HEK293 (cell line): ENCODE data around the gene CHST3.

Source experiments
- FEZF1 ChIP-seq: fragments of 450-650 bp; formaldehyde crosslinking; IDR thresholded peaks from 2 replicates; pipeline ENCODE4 v1.5.1; 2016; ENCODE audit warnings: missing biosample characterization, missing genetic modification characterization
- GLIS1 ChIP-seq: fragments of 450-650 bp; formaldehyde crosslinking; IDR thresholded peaks from 2 replicates; pipeline ENCODE4 v1.5.1; 2016; ENCODE audit warnings: missing biosample characterization, missing genetic modification characterization
- KLF1 ChIP-seq: fragments of 450-650 bp; formaldehyde crosslinking; IDR thresholded peaks from 2 replicates; pipeline ENCODE4 v1.5.1; 2016; ENCODE audit warnings: missing biosample characterization, missing genetic modification characterization
- MEIS1 ChIP-seq: sonication (generic); formaldehyde crosslinking; IDR thresholded peaks from 2 replicates; pipeline ENCODE4 v1.8.1; 2022; ENCODE audit warnings: missing genetic modification reagents, mild to moderate bottlenecking, borderline replicate concordance
- OVOL3 ChIP-seq: fragments of 450-650 bp; formaldehyde crosslinking; IDR thresholded peaks from 2 replicates; pipeline ENCODE4 v1.5.1; 2016; ENCODE audit warnings: missing biosample characterization, missing genetic modification characterization
- SCRT2 ChIP-seq: fragments of 450-650 bp; formaldehyde crosslinking; IDR thresholded peaks from 2 replicates; pipeline ENCODE4 v1.5.1; 2016; ENCODE audit warnings: missing biosample characterization, missing genetic modification characterization
- TRIM28 ChIP-seq: IDR thresholded peaks from 2 replicates; pipeline ENCODE4 v1.6.1; 2011; ENCODE audit warnings: low read length, control low read depth, borderline replicate concordance
- ZBTB21 ChIP-seq: fragments of 450-650 bp; formaldehyde crosslinking; IDR thresholded peaks from 2 replicates; pipeline ENCODE4 v1.5.1; 2017; ENCODE audit warnings: missing biosample characterization, missing genetic modification characterization
- ZNF112 ChIP-seq: fragments of 450-650 bp; formaldehyde crosslinking; IDR thresholded peaks from 2 replicates; pipeline ENCODE4 v1.5.0; 2017; ENCODE audit warnings: missing biosample characterization, missing genetic modification characterization
- ZNF114 ChIP-seq: fragments of 450-650 bp; formaldehyde crosslinking; IDR thresholded peaks from 2 replicates; pipeline ENCODE4 v1.5.0; 2017; ENCODE audit warnings: missing biosample characterization, missing genetic modification characterization
- ZNF138 ChIP-seq: fragments of 450-650 bp; formaldehyde crosslinking; IDR thresholded peaks from 2 replicates; pipeline ENCODE4 v1.5.1; 2016; ENCODE audit warnings: missing biosample characterization, missing genetic modification characterization, borderline replicate concordance
- ZNF248 ChIP-seq: fragments of 450-650 bp; formaldehyde crosslinking; IDR thresholded peaks from 2 replicates; pipeline ENCODE4 v1.5.1; 2017; ENCODE audit warnings: missing biosample characterization, missing genetic modification characterization
- ZNF292 ChIP-seq: fragments of 450-650 bp; formaldehyde crosslinking; IDR thresholded peaks from 2 replicates; pipeline ENCODE4 v1.5.1; 2016; ENCODE audit warnings: low read depth, missing biosample characterization, missing genetic modification characterization, borderline replicate concordance
- ZNF350 ChIP-seq: fragments of 450-650 bp; formaldehyde crosslinking; IDR thresholded peaks from 2 replicates; pipeline ENCODE4 v1.5.0; 2017; ENCODE audit warnings: missing biosample characterization, mild to moderate bottlenecking, missing genetic modification characterization
- ZNF366 ChIP-seq: fragments of 450-650 bp; formaldehyde crosslinking; conservative IDR thresholded peaks from 2 replicates; pipeline ENCODE4 v1.5.1; 2016; ENCODE audit warnings: missing biosample characterization, missing genetic modification characterization
- ZNF514 ChIP-seq: fragments of 450-650 bp; formaldehyde crosslinking; IDR thresholded peaks from 2 replicates; pipeline ENCODE4 v1.5.1; 2016; ENCODE audit warnings: missing biosample characterization, missing genetic modification characterization
- ZNF544 ChIP-seq: fragments of 450-650 bp; formaldehyde crosslinking; IDR thresholded peaks from 2 replicates; pipeline ENCODE4 v1.5.0; 2017; ENCODE audit warnings: missing biosample characterization, missing genetic modification characterization
- ZNF548 ChIP-seq: fragments of 450-650 bp; formaldehyde crosslinking; IDR thresholded peaks from 2 replicates; pipeline ENCODE4 v1.5.1; 2016; ENCODE audit warnings: missing biosample characterization, missing genetic modification characterization
- ZNF621 ChIP-seq: fragments of 450-650 bp; formaldehyde crosslinking; IDR thresholded peaks from 2 replicates; pipeline ENCODE4 v1.5.1; 2017; ENCODE audit warnings: missing biosample characterization, missing genetic modification characterization
- TF ChIP-seq, protein P1 (sequence below): fragments of 450-650 bp; formaldehyde crosslinking; IDR thresholded peaks from 2 replicates; pipeline ENCODE4 v1.5.1; 2017; ENCODE audit warnings: missing biosample characterization, missing genetic modification characterization
- TF ChIP-seq, protein P2 (sequence below): fragments of 450-650 bp; IDR thresholded peaks from 2 replicates; pipeline ENCODE4 v1.5.1; 2018; ENCODE audit warnings: missing biosample characterization, missing genetic modification characterization
- TF ChIP-seq, protein P3 (sequence below): fragments of 450-650 bp; formaldehyde crosslinking; IDR thresholded peaks from 2 replicates; pipeline ENCODE4 v1.5.1; 2017; ENCODE audit warnings: missing biosample characterization, missing genetic modification characterization
- TF ChIP-seq, protein P4 (sequence below): fragments of 450-650 bp; formaldehyde crosslinking; IDR thresholded peaks from 2 replicates; pipeline ENCODE4 v1.5.1; 2017; ENCODE audit warnings: missing biosample characterization, missing genetic modification characterization
- TF ChIP-seq, protein P5 (sequence below): fragments of 450-650 bp; formaldehyde crosslinking; IDR thresholded peaks from 2 replicates; pipeline ENCODE4 v1.5.1; 2016; ENCODE audit warnings: missing biosample characterization, missing genetic modification characterization
- TF ChIP-seq, protein P6 (sequence below): fragments of 450-650 bp; formaldehyde crosslinking; IDR thresholded peaks from 2 replicates; pipeline ENCODE4; 2016; ENCODE audit warnings: missing biosample characterization, missing genetic modification characterization
- TF ChIP-seq, protein P7 (sequence below): fragments of 450-650 bp; formaldehyde crosslinking; IDR thresholded peaks from 2 replicates; pipeline ENCODE4 v1.5.1; 2016; ENCODE audit warnings: missing biosample characterization, missing genetic modification characterization
- TF ChIP-seq, protein P8 (sequence below): fragments of 450-650 bp; formaldehyde crosslinking; IDR thresholded peaks from 2 replicates; pipeline ENCODE4 v1.5.1; 2016; ENCODE audit warnings: missing biosample characterization, missing genetic modification characterization

The CHST3 gene

DNA sequence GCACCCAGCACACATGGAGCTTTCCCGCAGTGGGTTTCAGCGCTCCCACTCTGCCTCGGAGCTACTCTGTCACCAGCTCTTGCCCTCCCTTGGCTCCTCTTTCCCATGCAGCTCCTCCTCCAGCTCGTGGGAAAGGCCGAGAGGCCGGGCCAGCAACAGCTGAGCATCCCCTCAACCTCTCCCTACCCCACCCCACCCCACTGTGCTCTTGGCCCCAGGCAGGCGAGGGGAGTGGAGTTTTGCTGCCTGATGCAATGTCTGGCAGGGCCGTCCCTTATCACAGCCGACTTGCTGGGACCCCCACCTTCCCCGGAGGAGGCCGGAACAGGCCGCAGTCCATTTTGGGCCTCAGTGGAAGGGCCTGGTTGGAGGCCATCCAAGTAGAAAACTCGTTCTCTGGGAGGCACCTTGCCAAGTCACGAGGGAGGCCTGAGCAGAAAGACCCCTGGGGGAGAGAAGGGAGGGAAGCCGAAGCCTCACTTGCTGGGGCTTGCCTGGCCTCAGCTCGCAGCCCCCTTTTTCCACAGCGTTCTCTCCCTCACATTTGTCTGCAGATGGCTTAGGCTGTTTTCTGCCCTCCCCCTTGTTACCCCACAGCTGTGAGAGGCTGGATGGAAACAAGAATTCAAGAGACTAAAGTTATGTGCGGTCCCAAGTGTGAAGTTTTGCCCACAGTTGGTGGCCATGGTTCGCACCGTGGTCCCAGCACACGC lies 35.3 kb downstream of the CHST3 start (continued):
- TF ChIP-seq, protein P1, sequence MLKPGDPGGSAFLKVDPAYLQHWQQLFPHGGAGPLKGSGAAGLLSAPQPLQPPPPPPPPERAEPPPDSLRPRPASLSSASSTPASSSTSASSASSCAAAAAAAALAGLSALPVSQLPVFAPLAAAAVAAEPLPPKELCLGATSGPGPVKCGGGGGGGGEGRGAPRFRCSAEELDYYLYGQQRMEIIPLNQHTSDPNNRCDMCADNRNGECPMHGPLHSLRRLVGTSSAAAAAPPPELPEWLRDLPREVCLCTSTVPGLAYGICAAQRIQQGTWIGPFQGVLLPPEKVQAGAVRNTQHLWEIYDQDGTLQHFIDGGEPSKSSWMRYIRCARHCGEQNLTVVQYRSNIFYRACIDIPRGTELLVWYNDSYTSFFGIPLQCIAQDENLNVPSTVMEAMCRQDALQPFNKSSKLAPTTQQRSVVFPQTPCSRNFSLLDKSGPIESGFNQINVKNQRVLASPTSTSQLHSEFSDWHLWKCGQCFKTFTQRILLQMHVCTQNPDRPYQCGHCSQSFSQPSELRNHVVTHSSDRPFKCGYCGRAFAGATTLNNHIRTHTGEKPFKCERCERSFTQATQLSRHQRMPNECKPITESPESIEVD (tag by site-specific recombination) = no peak
- TF ChIP-seq ZNF350 (tag by site-specific recombination) = no peak
- TF ChIP-seq, protein P2, sequence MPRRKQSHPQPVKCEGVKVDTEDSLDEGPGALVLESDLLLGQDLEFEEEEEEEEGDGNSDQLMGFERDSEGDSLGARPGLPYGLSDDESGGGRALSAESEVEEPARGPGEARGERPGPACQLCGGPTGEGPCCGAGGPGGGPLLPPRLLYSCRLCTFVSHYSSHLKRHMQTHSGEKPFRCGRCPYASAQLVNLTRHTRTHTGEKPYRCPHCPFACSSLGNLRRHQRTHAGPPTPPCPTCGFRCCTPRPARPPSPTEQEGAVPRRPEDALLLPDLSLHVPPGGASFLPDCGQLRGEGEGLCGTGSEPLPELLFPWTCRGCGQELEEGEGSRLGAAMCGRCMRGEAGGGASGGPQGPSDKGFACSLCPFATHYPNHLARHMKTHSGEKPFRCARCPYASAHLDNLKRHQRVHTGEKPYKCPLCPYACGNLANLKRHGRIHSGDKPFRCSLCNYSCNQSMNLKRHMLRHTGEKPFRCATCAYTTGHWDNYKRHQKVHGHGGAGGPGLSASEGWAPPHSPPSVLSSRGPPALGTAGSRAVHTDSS = no peak
- no peak for TF ChIP-seq ZNF292
- peak; percentile 34; the same call in 1 of the 2 replicates for TF ChIP-seq TRIM28
- no peak; the same call in 1 of the 2 replicates for TF ChIP-seq FEZF1
- TF ChIP-seq, protein P3, sequence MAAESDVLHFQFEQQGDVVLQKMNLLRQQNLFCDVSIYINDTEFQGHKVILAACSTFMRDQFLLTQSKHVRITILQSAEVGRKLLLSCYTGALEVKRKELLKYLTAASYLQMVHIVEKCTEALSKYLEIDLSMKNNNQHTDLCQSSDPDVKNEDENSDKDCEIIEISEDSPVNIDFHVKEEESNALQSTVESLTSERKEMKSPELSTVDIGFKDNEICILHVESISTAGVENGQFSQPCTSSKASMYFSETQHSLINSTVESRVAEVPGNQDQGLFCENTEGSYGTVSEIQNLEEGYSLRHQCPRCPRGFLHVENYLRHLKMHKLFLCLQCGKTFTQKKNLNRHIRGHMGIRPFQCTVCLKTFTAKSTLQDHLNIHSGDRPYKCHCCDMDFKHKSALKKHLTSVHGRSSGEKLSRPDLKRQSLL (tag by site-specific recombination) = no peak
- TF ChIP-seq ZNF112 (tag by site-specific recombination) = no peak
- TF ChIP-seq KLF1 (tag by site-specific recombination) = peak; percentile 55
- TF ChIP-seq, protein P4, sequence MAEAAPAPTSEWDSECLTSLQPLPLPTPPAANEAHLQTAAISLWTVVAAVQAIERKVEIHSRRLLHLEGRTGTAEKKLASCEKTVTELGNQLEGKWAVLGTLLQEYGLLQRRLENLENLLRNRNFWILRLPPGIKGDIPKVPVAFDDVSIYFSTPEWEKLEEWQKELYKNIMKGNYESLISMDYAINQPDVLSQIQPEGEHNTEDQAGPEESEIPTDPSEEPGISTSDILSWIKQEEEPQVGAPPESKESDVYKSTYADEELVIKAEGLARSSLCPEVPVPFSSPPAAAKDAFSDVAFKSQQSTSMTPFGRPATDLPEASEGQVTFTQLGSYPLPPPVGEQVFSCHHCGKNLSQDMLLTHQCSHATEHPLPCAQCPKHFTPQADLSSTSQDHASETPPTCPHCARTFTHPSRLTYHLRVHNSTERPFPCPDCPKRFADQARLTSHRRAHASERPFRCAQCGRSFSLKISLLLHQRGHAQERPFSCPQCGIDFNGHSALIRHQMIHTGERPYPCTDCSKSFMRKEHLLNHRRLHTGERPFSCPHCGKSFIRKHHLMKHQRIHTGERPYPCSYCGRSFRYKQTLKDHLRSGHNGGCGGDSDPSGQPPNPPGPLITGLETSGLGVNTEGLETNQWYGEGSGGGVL (tag by site-specific recombination) = peak; percentile 97
- TF ChIP-seq ZBTB21 (tag by site-specific recombination) = no peak
- no peak for TF ChIP-seq ZNF544 (tag by site-specific recombination)
- TF ChIP-seq, protein P5, sequence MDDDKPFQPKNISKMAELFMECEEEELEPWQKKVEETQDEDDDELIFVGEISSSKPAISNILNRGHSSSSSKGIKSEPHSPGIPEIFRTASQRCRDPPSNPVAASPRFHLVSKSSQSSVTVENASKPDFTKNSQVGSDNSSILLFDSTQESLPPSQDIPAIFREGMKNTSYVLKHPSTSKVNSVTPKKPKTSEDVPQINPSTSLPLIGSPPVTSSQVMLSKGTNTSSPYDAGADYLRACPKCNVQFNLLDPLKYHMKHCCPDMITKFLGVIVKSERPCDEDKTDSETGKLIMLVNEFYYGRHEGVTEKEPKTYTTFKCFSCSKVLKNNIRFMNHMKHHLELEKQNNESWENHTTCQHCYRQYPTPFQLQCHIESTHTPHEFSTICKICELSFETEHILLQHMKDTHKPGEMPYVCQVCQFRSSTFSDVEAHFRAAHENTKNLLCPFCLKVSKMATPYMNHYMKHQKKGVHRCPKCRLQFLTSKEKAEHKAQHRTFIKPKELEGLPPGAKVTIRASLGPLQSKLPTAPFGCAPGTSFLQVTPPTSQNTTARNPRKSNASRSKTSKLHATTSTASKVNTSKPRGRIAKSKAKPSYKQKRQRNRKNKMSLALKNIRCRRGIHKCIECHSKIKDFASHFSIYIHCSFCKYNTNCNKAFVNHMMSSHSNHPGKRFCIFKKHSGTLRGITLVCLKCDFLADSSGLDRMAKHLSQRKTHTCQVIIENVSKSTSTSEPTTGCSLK (tag by site-specific recombination) = no peak
- no peak for TF ChIP-seq ZNF248 (tag by site-specific recombination)
- TF ChIP-seq ZNF621 (tag by site-specific recombination) = no peak
- TF ChIP-seq, protein P6, sequence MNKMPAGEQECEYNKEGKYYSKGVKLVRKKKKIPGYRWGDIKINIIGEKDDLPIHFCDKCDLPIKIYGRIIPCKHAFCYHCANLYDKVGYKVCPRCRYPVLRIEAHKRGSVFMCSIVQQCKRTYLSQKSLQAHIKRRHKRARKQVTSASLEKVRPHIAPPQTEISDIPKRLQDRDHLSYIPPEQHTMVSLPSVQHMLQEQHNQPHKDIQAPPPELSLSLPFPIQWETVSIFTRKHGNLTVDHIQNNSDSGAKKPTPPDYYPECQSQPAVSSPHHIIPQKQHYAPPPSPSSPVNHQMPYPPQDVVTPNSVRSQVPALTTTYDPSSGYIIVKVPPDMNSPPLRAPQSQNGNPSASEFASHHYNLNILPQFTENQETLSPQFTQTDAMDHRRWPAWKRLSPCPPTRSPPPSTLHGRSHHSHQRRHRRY = no peak
- TF ChIP-seq ZNF114 (tag by site-specific recombination) = no peak
- TF ChIP-seq ZNF366 (tag by site-specific recombination) = no peak
- no peak for TF ChIP-seq MEIS1 (CRISPR knock-in tag)
- peak; percentile 82 for TF ChIP-seq GLIS1 (tag by site-specific recombination)
- no peak for TF ChIP-seq OVOL3 (tag by site-specific recombination)
- TF ChIP-seq ZNF514 = no peak
- TF ChIP-seq, protein P7, sequence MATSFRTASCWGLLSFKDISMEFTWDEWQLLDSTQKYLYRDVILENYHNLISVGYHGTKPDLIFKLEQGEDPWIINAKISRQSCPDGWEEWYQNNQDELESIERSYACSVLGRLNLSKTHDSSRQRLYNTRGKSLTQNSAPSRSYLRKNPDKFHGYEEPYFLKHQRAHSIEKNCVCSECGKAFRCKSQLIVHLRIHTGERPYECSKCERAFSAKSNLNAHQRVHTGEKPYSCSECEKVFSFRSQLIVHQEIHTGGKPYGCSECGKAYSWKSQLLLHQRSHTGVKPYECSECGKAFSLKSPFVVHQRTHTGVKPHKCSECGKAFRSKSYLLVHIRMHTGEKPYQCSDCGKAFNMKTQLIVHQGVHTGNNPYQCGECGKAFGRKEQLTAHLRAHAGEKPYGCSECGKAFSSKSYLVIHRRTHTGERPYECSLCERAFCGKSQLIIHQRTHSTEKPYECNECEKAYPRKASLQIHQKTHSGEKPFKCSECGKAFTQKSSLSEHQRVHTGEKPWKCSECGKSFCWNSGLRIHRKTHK (tag by site-specific recombination) = no peak
- no peak for TF ChIP-seq ZNF548 (tag by site-specific recombination)
- peak; percentile 82 for TF ChIP-seq SCRT2
- no peak for TF ChIP-seq ZNF138 (tag by site-specific recombination)
- TF ChIP-seq, protein P8, sequence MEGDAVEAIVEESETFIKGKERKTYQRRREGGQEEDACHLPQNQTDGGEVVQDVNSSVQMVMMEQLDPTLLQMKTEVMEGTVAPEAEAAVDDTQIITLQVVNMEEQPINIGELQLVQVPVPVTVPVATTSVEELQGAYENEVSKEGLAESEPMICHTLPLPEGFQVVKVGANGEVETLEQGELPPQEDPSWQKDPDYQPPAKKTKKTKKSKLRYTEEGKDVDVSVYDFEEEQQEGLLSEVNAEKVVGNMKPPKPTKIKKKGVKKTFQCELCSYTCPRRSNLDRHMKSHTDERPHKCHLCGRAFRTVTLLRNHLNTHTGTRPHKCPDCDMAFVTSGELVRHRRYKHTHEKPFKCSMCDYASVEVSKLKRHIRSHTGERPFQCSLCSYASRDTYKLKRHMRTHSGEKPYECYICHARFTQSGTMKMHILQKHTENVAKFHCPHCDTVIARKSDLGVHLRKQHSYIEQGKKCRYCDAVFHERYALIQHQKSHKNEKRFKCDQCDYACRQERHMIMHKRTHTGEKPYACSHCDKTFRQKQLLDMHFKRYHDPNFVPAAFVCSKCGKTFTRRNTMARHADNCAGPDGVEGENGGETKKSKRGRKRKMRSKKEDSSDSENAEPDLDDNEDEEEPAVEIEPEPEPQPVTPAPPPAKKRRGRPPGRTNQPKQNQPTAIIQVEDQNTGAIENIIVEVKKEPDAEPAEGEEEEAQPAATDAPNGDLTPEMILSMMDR (tag by site-specific recombination) = no peak
